Measurements from ENCODE around the gene RXRA.

RXRA gene

DNA sequence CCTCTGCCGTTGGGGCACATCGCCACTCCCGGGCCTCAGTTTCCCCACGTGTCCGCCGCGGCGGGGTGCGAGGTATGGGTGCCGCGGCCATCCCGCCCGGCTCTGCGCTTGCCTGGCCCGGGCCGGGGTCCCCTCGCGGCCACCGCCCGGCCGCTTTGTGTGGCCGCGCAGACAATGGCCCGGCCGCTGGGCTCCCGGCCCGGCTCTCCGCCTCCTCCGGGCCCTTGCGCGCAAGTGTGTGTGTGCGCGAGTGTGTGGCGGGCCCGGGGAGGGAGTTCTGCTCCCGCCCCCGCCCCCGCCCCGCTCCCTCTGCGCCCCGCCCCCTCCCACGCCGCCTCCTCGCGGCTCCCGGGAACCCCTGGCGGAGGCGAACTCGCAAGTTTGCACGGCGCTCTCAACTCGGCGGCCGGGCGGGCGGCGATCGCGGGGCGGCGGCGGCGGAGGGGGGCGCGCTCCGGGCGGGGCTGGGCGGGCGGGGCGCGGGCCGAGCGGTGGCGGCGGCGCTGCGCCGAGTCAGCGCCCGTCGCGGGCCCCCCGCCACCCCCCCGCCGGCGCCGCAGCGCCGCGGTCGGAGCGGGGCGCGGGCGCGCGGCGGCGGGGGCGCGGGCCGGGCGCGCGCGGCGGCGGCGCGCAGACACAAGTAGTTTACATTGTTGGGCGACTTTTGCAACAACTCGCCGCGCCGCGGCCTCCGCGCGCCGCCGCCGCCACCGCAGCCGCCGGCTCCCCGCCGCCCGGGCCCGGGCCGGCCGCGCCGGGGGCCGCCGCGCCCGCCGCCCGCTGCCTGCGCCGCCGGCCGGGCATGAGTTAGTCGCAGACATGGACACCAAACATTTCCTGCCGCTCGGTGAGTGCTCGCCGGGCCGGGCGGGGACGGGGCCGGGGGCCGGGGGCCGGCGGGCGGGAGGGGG lies at the start of gene RXRA:
Gene RXRA, plus strand, starts transcription at position 643 of the 911 bp plus-strand sequence. Its CDS starts 177 bp downstream, at position 820.
- H3K4me1 ChIP-seq (ENCODE audit: control insufficient read depth in 1 of 2, insufficient read depth in 2 of 2, low read length in 2 of 2) = peaks cover 71 to 77% of the 10 kb centered on the region in 2 donors
- H3K4me3 ChIP-seq (ENCODE audit: low read depth in 1 of 2, low read length in 2 of 2) = peak within 1 kb of the TSS; percentile 77 to 92

DNA sequence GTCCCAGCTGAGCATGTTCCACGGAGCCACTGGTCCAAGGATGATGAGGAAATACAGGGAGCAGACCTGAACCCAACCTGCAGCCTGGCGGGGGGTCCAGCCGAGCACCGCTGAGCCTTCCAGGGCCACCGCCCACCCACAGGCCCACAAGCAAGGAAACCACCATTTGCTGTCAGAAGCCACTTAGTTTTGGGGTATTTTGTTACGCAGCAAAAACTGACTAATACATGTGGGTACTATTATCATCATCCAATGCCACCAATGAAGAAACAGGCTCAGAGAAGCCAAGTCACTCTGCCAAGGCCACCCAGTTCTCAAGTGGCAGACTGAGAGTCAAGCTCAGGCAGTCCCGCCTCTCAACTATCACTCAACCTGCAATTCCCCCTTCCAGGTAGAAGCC lies 48.0 kb upstream of the RXRA start:
- H3K9me3 ChIP-seq (ENCODE audit: control insufficient read depth in 1 of 2, low read length in 2 of 2) = no peaks in the 10 kb centered on the region
- H3K9ac ChIP-seq (ENCODE audit: low read depth in 1 of 2, low read length in 2 of 2) = no peak overlapping the region
- H3K4me1 ChIP-seq (ENCODE audit: control insufficient read depth in 1 of 2, insufficient read depth in 2 of 2, low read length in 2 of 2) = peaks cover 9 to 13% of the 10 kb centered on the region in 2 donors
- H3K4me3 ChIP-seq (ENCODE audit: low read depth in 1 of 2, low read length in 2 of 2) = no peak overlapping the region
- no peak overlapping the region for H3K27ac ChIP-seq (ENCODE audit: low read depth, low read length)
- H3K27me3 ChIP-seq (ENCODE audit: control insufficient read depth in 1 of 2, insufficient read depth in 2 of 2, low read length in 2 of 2) = peaks cover 0 to 5% of the 10 kb centered on the region in 2 donors
- no peaks in the 10 kb centered on the region for H3K36me3 ChIP-seq (ENCODE audit: control insufficient read depth in 1 of 2, insufficient read depth in 2 of 2, low read length in 2 of 2)

More for the DNA sequence above, at the start of gene RXRA:
- peak within 1 kb of the TSS; percentile 98 for H3K27ac ChIP-seq (ENCODE audit: low read depth, low read length)
- no peaks in the 10 kb centered on the region for H3K36me3 ChIP-seq (ENCODE audit: control insufficient read depth in 1 of 2, insufficient read depth in 2 of 2, low read length in 2 of 2)
- H3K9me3 ChIP-seq (ENCODE audit: control insufficient read depth in 1 of 2, low read length in 2 of 2) = no peaks in the 10 kb centered on the region
- H3K27me3 ChIP-seq (ENCODE audit: control insufficient read depth in 1 of 2, insufficient read depth in 2 of 2, low read length in 2 of 2) = no peaks in the 10 kb centered on the region
- peak within 1 kb of the TSS; percentile 85 to 96 for H3K9ac ChIP-seq (ENCODE audit: low read depth in 1 of 2, low read length in 2 of 2)

DNA sequence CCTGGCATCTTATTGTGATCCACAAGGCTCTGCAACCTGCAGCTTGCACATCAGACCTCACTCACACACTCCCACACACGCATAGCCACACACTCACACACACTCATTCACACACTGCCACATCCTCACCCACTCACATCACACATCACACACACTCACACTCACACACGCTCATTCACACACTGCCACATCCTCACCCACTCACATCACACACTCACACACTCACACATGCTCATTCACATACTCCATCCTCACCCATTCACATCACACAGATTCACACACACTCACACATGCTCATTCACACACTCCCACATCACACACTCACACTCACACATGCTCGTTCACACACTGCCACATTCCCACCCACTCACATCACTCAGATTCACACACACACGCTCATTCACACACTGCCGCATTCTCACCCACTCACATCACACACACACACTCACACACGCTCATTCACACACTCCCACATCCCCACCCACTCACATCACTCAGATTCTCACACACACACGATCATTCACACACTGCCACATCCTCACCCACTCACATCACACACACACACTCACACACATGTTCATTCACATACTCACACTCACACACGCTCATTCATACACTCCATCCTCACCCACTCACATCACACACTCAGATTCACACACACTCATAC lies 47.1 kb upstream of the RXRA start:
- H3K27ac ChIP-seq (ENCODE audit: low read depth, low read length) = no peak overlapping the region
- H3K4me3 ChIP-seq (ENCODE audit: low read depth in 1 of 2, low read length in 2 of 2) = no peak overlapping the region
- H3K9me3 ChIP-seq (ENCODE audit: control insufficient read depth in 1 of 2, low read length in 2 of 2) = no peaks in the 10 kb centered on the region
- no peaks in the 10 kb centered on the region for H3K36me3 ChIP-seq (ENCODE audit: control insufficient read depth in 1 of 2, insufficient read depth in 2 of 2, low read length in 2 of 2)
- peaks cover 0 to 5% of the 10 kb centered on the region in 2 donors for H3K27me3 ChIP-seq (ENCODE audit: control insufficient read depth in 1 of 2, insufficient read depth in 2 of 2, low read length in 2 of 2)
- H3K4me1 ChIP-seq (ENCODE audit: control insufficient read depth in 1 of 2, insufficient read depth in 2 of 2, low read length in 2 of 2) = peaks cover 12 to 18% of the 10 kb centered on the region in 2 donors
- no peak overlapping the region for H3K9ac ChIP-seq (ENCODE audit: low read depth in 1 of 2, low read length in 2 of 2)

DNA sequence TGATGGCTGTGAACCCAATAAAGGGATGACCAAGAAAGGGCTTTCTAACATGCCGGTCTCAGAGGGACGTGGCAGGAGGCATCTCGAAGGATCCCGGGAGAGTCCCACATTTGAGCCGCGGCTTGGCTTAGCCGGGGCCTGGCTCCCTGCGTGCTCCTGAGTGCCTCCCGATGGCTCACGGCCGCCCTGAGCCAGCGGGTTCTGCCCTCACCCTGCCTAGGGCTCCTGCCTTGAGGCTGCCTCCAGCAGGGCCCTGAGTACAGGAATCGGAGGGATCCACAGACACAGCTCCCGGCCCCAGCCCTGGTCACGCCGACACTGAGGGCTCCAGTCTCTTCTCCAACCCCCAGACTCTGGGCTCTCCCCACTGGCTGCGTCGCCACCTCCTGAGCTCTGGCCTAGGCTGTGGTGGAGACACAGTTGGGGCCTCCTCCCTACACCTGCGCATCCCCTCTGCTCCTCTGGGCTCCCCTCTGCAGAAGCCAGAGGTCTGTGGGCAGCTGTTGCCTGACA lies 44.1 kb upstream of the RXRA start:
- no peak overlapping the region for H3K27ac ChIP-seq (ENCODE audit: low read depth, low read length)

DNA sequence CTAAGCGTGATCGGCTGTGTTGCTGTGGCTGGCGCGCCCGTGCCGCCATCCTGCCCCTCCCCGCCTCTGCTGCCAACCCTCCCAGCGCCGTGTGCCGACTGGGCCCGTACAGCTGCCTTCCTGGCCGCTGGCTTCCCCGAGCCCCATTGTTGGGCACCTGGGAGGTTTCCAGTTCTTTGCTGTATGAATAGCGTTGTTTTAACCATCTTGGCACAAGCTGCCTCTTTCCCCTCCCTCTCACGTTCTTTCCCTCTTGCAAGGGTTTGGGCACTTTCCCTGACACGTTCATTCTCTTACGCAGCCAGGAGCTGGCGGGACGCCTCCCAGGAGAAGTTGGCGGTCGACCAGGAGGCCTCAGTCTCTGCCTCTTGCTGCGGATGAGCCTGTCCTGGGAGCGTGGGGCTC lies 43.1 kb upstream of the RXRA start:
- Histone ChIP-seq H3K4me3 (ENCODE audit: low read depth in 1 of 2, low read length in 2 of 2) (peak overlapping the region in 1 of 2 donors; percentile 32), H3K27me3 (ENCODE audit: control insufficient read depth in 1 of 2, insufficient read depth in 2 of 2, low read length in 2 of 2) (no peaks in the 10 kb centered on the region), H3K9ac (ENCODE audit: low read depth in 1 of 2, low read length in 2 of 2) (peak overlapping the region in 1 of 2 donors; percentile 38), H3K9me3 (ENCODE audit: control insufficient read depth in 1 of 2, low read length in 2 of 2) (no peaks in the 10 kb centered on the region), H3K4me1 (ENCODE audit: control insufficient read depth in 1 of 2, insufficient read depth in 2 of 2, low read length in 2 of 2) (peaks cover 10 to 12% of the 10 kb centered on the region in 2 donors), H3K36me3 (ENCODE audit: control insufficient read depth in 1 of 2, insufficient read depth in 2 of 2, low read length in 2 of 2) (no peaks in the 10 kb centered on the region), H3K27ac (ENCODE audit: low read depth, low read length) (no peak overlapping the region)

More for the DNA sequence above, 44.1 kb upstream of the RXRA start:
- no peaks in the 10 kb centered on the region for H3K27me3 ChIP-seq (ENCODE audit: control insufficient read depth in 1 of 2, insufficient read depth in 2 of 2, low read length in 2 of 2)
- H3K9ac ChIP-seq (ENCODE audit: low read depth in 1 of 2, low read length in 2 of 2) = no peak overlapping the region
- peaks cover 10 to 12% of the 10 kb centered on the region in 2 donors for H3K4me1 ChIP-seq (ENCODE audit: control insufficient read depth in 1 of 2, insufficient read depth in 2 of 2, low read length in 2 of 2)
- H3K36me3 ChIP-seq (ENCODE audit: control insufficient read depth in 1 of 2, insufficient read depth in 2 of 2, low read length in 2 of 2) = no peaks in the 10 kb centered on the region
- no peak overlapping the region for H3K4me3 ChIP-seq (ENCODE audit: low read depth in 1 of 2, low read length in 2 of 2)
- H3K9me3 ChIP-seq (ENCODE audit: control insufficient read depth in 1 of 2, low read length in 2 of 2) = no peaks in the 10 kb centered on the region

DNA sequence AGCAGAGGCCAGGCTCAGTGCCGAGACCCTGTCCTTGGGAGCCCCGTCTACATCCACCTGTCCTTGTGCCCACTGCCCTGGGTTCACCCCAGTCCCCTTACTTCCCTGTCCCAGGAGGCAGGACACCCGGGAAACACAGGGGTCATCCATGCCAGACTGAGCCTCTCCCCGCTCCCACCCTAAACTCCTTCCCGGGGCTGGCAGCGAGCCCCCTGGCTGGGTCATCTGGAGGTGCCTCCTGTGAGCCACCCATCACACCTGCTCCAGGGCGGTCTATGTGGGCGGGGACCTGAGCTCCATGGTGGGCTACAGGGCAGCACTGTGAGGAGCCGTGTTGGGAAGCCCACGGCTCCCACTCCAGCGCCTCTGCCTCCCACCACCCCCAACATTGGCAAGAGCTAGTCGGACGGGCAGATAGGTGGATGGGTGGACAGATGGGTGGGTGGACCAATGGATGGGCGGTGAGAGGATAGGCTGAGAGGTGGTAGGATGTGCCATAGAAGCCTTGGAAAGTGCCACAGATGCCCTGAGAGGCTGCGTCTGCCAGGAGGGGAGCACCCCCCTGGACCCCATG lies 42.5 kb upstream of the RXRA start:
- Histone ChIP-seq H3K4me1 (ENCODE audit: control insufficient read depth in 1 of 2, insufficient read depth in 2 of 2, low read length in 2 of 2) (peaks cover 10 to 12% of the 10 kb centered on the region in 2 donors), H3K27me3 (ENCODE audit: control insufficient read depth in 1 of 2, insufficient read depth in 2 of 2, low read length in 2 of 2) (no peaks in the 10 kb centered on the region), H3K9ac (ENCODE audit: low read depth in 1 of 2, low read length in 2 of 2) (no peak overlapping the region), H3K4me3 (ENCODE audit: low read depth in 1 of 2, low read length in 2 of 2) (peak overlapping the region in 1 of 2 donors; percentile 32), H3K9me3 (ENCODE audit: control insufficient read depth in 1 of 2, low read length in 2 of 2) (no peaks in the 10 kb centered on the region), H3K27ac (ENCODE audit: low read depth, low read length) (no peak overlapping the region), H3K36me3 (ENCODE audit: control insufficient read depth in 1 of 2, insufficient read depth in 2 of 2, low read length in 2 of 2) (no peaks in the 10 kb centered on the region)

DNA sequence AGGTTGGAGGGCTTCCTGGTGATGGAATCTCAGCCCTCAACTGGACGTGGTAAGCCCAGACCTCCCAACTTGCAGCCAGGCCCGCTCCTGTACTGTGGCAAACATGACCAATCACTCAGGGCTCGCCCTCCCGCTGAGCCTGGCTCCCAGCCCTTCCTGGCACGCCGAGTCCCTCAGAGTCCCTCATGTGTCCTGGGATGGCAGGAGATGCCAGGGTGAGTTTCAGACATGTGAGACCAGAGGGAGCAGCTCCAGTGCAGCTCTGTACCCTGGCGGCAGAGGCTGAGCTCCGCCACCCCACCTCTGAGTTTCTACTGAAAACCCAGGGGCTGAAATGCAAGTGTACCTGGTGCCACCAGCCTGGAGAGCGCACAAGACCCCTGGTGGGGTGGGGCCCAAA lies 42.0 kb upstream of the RXRA start:
- H3K36me3 ChIP-seq (ENCODE audit: control insufficient read depth in 1 of 2, insufficient read depth in 2 of 2, low read length in 2 of 2) = no peaks in the 10 kb centered on the region
- no peak overlapping the region for H3K4me3 ChIP-seq (ENCODE audit: low read depth in 1 of 2, low read length in 2 of 2)
- H3K9me3 ChIP-seq (ENCODE audit: control insufficient read depth in 1 of 2, low read length in 2 of 2) = no peaks in the 10 kb centered on the region
- H3K9ac ChIP-seq (ENCODE audit: low read depth in 1 of 2, low read length in 2 of 2) = no peak overlapping the region
- H3K27ac ChIP-seq (ENCODE audit: low read depth, low read length) = no peak overlapping the region
- H3K4me1 ChIP-seq (ENCODE audit: control insufficient read depth in 1 of 2, insufficient read depth in 2 of 2, low read length in 2 of 2) = peaks cover 10 to 12% of the 10 kb centered on the region in 2 donors
- no peaks in the 10 kb centered on the region for H3K27me3 ChIP-seq (ENCODE audit: control insufficient read depth in 1 of 2, insufficient read depth in 2 of 2, low read length in 2 of 2)

DNA sequence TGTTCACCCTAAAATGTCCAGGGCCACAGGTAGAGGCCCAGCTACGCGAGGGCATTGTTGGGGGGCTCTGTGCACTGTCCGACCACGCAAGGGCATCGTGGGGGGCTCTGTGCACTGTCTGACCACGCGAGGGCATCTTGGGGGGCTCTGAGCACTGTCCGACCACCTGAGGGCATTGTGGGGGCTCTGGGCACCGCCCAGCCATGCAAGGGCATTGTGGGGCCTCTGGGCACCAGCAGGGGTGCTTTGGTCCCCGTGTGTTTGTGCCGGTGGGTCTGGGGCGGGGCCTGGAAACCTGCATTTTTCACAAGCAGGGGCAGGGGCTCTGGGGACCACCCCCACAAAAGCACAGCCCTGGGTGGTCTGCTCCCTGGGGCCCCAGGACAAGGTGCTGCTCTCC lies 41.5 kb upstream of the RXRA start:
- Histone ChIP-seq H3K27ac (ENCODE audit: low read depth, low read length) (no peak overlapping the region), H3K27me3 (ENCODE audit: control insufficient read depth in 1 of 2, insufficient read depth in 2 of 2, low read length in 2 of 2) (no peaks in the 10 kb centered on the region), H3K9me3 (ENCODE audit: control insufficient read depth in 1 of 2, low read length in 2 of 2) (no peaks in the 10 kb centered on the region), H3K36me3 (ENCODE audit: control insufficient read depth in 1 of 2, insufficient read depth in 2 of 2, low read length in 2 of 2) (no peaks in the 10 kb centered on the region), H3K4me1 (ENCODE audit: control insufficient read depth in 1 of 2, insufficient read depth in 2 of 2, low read length in 2 of 2) (peaks cover 10 to 12% of the 10 kb centered on the region in 2 donors), H3K9ac (ENCODE audit: low read depth in 1 of 2, low read length in 2 of 2) (no peak overlapping the region), H3K4me3 (ENCODE audit: low read depth in 1 of 2, low read length in 2 of 2) (no peak overlapping the region)

DNA sequence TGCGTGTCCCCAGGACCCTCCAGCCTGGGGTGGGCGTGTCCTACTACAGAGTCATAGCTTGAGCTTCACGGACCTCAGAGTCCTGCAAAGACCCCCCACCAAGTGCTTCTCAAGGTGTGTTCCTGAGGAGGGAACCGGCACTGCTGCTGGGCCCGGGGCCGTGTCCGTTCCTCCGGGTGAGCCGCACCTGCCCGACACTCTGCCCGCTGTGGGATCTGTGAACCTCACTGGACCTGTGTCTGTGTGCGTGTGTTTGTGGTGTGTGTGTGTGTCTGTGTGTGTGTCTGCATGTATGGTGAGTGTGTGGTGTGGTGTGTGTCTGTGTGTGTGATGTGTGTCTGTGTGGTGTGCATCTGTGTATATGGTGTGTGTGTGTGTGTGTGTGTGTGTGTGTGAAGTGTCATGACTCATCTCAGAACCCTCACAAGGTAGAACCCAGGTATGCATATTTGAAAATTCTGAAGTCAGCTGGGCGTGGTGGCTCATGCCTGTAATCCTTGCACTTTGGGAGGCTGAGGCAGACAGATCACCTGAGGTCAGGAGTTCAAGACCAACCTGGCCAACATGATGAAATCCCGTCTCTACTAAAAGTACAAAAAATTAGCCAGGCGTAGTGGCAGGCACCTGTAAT lies 40.9 kb upstream of the RXRA start:
- H3K4me1 ChIP-seq (ENCODE audit: control insufficient read depth in 1 of 2, insufficient read depth in 2 of 2, low read length in 2 of 2) = peaks cover 10 to 12% of the 10 kb centered on the region in 2 donors
- H3K9me3 ChIP-seq (ENCODE audit: control insufficient read depth in 1 of 2, low read length in 2 of 2) = no peaks in the 10 kb centered on the region

More for the DNA sequence above, 40.9 kb upstream of the RXRA start:
- H3K27ac ChIP-seq (ENCODE audit: low read depth, low read length) = no peak overlapping the region
- H3K27me3 ChIP-seq (ENCODE audit: control insufficient read depth in 1 of 2, insufficient read depth in 2 of 2, low read length in 2 of 2) = no peaks in the 10 kb centered on the region
- no peak overlapping the region for H3K4me3 ChIP-seq (ENCODE audit: low read depth in 1 of 2, low read length in 2 of 2)
- H3K36me3 ChIP-seq (ENCODE audit: control insufficient read depth in 1 of 2, insufficient read depth in 2 of 2, low read length in 2 of 2) = no peaks in the 10 kb centered on the region
- H3K9ac ChIP-seq (ENCODE audit: low read depth in 1 of 2, low read length in 2 of 2) = no peak overlapping the region

All from duodenal mucosa (tissue), 2 donors.